NCI-H2107 treated with DMSO at 0.1 percent for 48 hours (cell line): ENCODE measurements around the gene CASP14.
"Not testable (repeated sequence)": the region's sequence is repeated elsewhere in the genome, so short reads cannot be mapped to it uniquely, and the experiment has no call there.

Source experiments
- DNase-seq: peaks from one replicate; lab custom pipeline; 2025; ENCODE audit not compliant: unreplicated experiment; lab: John Stamatoyannopoulos, UW

CASP14 gene

DNA sequence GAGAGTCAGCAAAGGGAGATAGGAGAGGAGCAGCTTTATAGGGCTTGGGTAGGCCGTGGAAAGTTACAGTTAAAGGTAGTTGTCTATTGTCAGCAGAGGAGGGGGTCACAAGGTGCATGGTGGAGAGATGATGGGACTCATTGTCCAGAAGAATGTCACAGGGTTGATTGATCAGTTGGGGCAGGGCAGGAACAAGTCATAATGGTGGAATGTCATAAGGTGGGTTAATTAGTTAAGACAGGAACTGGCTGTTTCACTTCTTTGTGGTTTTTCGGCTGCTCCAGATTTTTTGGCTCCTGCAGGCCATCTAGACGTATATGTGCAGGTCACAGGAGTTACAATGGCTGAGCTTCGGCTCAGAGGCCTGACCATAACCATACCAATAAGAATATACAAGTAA is 21.1 kb downstream of the CASP14 start:
- not testable (repeated sequence) for DNase-seq

DNA sequence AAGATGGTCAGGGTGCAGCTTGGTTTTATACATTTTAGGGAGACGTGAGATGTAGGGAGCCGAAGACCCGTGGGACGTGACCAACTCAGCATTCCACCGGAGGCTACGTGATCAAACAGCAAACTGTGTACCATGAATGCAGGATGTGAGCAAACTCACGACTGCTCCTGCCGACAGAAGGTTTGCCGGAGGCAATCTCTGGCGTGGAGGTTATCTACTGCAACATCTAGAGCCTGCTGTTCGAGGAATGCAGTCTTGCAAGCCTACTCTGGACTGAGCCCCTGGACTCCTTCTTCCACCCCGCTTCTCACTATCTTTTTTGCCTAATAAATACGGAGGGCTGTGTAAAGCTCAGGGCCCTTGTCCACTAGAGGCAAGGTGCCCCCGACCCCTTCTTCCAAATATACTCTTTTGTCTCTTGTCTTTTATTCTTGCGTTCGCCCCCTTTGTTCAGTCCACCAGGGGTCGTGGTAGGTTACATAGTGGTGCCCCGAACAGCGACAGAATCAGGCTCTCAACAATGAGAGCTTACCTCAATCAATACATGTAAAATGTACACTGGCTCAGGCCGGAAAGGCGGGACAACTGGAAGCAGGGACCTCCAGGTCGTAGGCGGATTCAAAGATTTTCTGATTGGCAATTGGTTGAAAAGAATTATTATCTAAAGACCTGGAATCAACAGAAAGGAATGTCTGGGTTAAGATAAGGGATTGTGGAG is 23.8 kb downstream of the CASP14 start:
- no peak for DNase-seq

GRCh38 chr19:15074371-15074770 is 25.1 kb downstream of the CASP14 start:
- no peak for DNase-seq

DNA sequence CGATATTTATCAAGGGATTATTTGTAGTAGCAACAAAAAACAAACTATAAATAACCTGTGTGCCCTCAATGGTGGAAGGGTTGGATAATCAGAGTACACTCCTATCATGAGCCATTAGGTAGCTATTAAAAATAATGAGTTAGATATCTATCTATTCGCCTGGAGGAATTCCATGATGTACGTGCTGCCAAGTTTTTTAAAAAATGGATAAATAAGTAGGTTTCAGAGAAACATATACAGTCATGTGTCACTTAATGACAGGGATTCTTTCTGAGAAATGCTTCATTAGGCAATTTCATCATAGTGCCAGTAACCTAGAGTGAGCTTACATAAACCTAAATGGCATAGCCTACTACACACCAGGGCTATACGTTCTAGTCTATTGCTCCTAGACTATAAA is 26.5 kb downstream of the CASP14 start:
- DNase-seq = no peak

DNA sequence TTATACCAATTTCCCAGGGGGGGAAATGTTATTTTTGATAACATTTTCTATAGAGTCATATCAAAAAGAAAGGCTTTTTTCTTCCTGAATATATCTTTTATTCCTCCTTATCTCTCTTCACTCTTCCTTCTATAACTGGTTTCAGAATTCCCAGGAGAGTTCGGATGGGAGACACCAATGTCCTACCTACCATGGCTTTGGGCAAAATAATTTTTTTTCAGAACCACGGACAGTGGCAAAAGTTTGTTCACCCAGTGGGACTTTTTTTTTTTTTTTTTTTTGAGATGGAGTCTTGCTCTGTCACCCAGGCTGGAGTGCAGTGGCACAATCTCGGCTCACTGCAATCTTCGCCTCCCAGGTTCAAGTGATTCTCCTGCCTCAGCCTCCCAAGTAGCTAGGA is 30.7 kb downstream of the CASP14 start:
- not testable (repeated sequence) for DNase-seq

DNA sequence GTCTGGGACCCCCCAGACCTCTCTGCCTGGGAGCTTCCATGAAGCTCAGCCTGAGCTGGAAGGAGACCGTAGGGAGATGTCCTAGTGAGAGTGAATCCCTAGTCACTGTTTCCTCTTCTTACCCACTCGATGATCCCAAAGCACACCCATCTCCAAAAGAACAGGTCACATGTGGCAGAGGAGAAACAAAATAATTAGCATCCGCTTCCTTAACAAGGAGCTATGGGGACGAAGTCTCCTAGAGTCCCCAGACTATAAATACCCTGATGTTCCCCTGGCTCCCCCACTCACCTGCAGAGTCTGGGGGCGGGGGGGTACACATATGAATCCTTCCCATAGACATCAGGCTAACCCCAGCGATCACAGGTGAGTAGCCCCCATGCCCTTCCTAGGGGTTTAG is 32.6 kb downstream of the CASP14 start, which contains the start of gene OR1I1:
Gene OR1I1, plus strand, starts transcription at position 301 of the 400 bp plus-strand sequence. CDS start 4,855 bp downstream, outside the sequence.
- no peak for DNase-seq

- DNase-seq = no peak
Observed at GRCh38 chr19:15087182-15087581, 37.9 kb downstream of the CASP14 start.

DNA sequence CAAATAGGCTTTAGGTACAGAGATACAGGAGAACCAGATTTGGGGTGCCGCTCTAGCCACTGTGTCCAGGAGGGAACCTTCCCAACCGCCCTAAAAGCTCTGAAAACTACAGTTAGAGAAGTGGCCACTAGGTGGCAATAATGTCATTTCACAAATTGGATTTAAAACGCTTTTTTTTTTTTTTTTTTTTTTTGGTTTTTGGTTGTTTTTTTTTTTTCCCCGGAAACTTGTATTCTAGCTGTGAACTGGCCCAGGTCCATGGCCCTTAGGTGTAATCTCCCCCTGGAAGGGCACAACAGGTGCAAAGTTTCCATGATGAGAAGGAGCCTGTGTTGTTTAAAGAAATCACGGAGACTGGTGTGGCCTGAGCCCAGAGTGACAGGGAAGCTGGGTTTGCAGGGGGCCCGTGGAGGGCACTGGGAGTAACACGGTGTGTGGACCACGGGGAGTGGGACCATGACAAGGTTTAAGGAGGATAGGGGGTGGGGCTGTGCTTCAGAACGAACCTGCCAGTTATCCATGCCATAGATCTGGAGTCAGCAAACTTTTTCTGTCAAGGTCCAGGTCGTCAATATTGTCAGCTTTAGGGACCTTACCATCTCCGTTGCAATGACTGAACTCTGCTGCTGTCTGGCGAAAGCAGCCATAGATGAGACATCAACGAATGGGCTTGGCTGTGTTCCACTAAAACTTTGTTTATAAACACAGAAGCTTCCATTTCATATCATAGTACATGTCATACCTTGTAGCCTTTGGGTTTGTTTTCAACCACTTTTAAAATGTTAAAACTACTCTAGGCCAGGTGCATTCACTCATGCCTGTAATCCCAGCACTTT is 42.9 kb downstream of the CASP14 start:
- DNase-seq = peak; percentile 47

- no peak for DNase-seq
Observed at GRCh38 chr19:15093001-15093400, 43.7 kb downstream of the CASP14 start.

- DNase-seq = no peak
Observed at GRCh38 chr19:15096223-15096622, 46.9 kb downstream of the CASP14 start.

DNA sequence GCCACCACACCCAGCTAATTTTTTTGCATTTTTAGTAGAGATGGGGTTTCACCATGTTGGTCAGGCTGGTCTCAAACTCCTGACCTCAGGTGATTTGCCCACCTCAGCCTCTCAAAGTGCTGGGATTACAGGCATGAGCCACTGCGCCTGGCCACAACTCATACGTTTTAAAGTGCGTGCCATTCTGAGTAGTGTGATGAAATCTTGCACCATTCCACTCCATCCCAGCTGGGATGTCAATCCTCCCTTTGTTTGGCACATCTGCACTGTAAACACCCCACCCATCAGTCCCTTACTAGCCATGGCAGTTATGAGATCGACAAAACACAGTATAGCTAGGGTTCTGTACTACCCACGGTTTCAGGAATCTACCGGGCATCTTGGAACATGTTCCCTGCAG is 48.7 kb downstream of the CASP14 start:
- DNase-seq = not testable (repeated sequence)

DNA sequence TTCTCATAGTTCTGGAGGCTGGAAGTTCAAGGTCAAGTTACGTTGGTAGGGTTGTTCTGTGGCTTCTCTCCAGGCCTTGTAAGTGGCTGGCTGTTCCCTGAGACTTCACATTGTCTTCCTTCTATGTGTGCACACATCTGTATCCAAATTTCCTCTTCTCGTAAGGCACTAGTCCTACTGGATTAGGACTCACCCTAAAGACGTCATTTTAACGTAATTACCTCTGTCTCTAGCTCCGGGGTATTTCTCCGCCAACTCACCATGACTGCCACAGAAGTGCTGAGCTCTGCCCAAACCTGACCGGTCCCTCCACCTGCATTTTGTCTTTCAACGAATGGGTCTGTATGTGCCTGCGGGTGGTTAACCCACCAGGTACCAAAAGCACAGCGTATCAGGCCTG is 49.2 kb downstream of the CASP14 start:
- no peak for DNase-seq

GRCh38 chr19:15099017-15099582 is 49.8 kb downstream of the CASP14 start:
- DNase-seq = no peak

DNA sequence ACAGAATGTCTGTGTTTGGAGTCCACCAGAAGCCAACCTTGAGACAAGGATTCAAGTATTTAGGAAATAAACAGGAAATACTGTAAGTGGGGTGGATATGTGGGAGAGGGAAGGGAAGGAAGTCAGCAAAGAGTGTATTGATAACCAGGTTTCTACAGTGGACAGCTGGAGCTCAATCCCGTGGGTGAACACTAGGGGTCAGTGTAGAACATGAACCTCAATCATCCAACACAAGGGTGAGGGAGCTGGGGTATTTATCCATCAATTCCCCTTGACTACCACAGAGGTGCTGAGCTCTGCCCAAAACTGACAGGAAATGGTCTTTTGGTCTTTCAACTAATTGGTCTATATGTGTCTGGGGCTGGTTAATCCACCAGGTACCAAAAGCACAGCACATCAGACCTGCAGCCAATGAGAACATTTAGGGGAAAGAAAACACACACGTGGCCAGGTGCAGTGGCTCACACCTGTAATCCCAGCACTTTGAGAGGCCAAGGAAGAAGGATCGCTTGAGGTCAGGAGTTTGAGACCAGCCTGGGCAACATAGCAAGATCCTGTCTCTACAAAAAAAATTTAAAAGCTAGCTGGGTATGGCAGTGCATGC is 52.3 kb downstream of the CASP14 start:
- DNase-seq = peak; percentile 5

GRCh38 chr19:15104003-15104402 is 54.7 kb downstream of the CASP14 start:
- DNase-seq = no peak

GRCh38 chr19:15104411-15104810 is 55.1 kb downstream of the CASP14 start:
- no peak for DNase-seq

GRCh38 chr19:15105044-15105443 is 55.8 kb downstream of the CASP14 start:
- no peak for DNase-seq

DNA sequence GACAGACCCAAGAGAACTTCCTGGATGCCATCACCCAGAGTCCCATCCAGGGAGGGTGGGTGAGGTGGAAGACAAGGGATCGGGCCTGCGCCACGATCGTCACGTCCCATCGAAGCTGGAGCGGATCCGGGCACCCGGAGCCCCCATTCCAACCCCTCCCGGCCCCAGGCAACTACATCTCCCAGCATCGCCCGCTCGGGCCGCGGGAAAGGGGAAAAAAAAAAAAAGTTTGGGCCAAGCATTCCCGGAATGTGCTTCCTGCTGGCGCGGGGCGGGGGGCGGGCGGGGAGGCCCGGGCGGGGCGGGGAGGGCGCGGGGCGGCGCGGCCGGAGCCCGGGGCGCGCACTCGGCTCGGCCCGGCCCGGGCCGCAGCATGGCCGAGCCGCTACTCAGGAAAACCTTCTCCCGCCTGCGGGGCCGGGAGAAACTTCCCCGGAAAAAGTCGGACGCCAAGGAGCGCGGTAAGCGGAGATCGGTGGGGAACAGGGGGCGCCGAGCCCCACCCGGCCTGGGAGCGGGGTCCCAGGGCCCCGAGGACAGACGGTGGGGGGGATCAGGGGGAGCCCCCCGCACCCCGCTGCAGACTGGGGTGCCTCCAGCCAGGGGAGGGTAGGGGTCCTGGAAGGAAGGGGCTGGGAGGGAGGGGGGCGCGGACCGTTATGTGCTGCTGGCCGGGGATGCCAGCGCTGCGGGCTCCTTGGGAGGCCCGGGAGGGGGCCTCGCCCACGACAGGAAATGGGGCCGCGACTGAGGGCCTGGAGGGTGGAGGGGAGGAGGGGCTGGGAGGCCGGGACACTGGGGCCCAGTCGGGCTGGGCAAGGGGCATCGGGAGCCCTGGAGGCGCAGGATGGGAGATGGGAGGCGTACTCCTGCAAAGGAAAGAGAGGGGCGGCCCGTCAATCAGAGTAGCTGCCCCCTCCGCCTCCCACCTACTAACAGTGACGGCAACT is 58.1 kb downstream of the CASP14 start, which contains the start of gene SYDE1:
Gene SYDE1, plus strand, starts transcription at position 341 of the 950 bp plus-strand sequence. Its CDS starts 33 bp downstream, at position 374.
- no peak for DNase-seq
